Ammon's horn (tissue), 1 donor: ENCODE data around the gene ACACA.

Source experiments
- DNase-seq: peaks from one replicate; pipeline ENCODE4 v3.0.0-alpha.2; 2016; ENCODE audit warnings: low spot score

ACACA gene

GRCh38 chr17:37131669-37132611, 274.7 kb downstream of the ACACA start:
- DNase-seq, result no peak

- DNase-seq, result no peak
These were observed 275.6 kb downstream of the ACACA start for GRCh38 chr17:37130984-37131446.

GRCh38 chr17:37124821-37125173, 281.8 kb downstream of the ACACA start:
- no peak for DNase-seq

GRCh38 chr17:37123941-37124820, 282.5 kb downstream of the ACACA start:
- no peak for DNase-seq

- no peak for DNase-seq
These were observed 283.2 kb downstream of the ACACA start for GRCh38 chr17:37123386-37123785.

- DNase-seq, result no peak
These were observed 285.0 kb downstream of the ACACA start for GRCh38 chr17:37121616-37122015.

- DNase-seq, result no peak
These were observed 288.1 kb downstream of the ACACA start for GRCh38 chr17:37118366-37119137.

- DNase-seq, result no peak
These were observed 289.1 kb downstream of the ACACA start for GRCh38 chr17:37117373-37118142.

- no peak for DNase-seq
These were observed 289.9 kb downstream of the ACACA start for GRCh38 chr17:37116671-37117185.

- peak; percentile 71 for DNase-seq
These were observed 295.3 kb downstream of the ACACA start for GRCh38 chr17:37111329-37111728.

- DNase-seq, result peak; percentile 45
These were observed 295.9 kb downstream of the ACACA start for GRCh38 chr17:37110746-37111145.

- no peak for DNase-seq
These were observed 296.6 kb downstream of the ACACA start for GRCh38 chr17:37109731-37110710.

GRCh38 chr17:37109106-37109505, 297.5 kb downstream of the ACACA start:
- DNase-seq, result no peak

GRCh38 chr17:37107406-37108083, 299.1 kb downstream of the ACACA start:
- peak; percentile 91 for DNase-seq

GRCh38 chr17:37106049-37106448, 300.6 kb downstream of the ACACA start:
- DNase-seq, result no peak

GRCh38 chr17:37103231-37103630, 303.4 kb downstream of the ACACA start:
- no peak for DNase-seq

- DNase-seq, result no peak
These were observed 305.3 kb downstream of the ACACA start for GRCh38 chr17:37101306-37101705.

- no peak for DNase-seq
These were observed 306.4 kb downstream of the ACACA start for GRCh38 chr17:37100231-37100630.
